ENCODE measurements around the gene RPS6KA3. TPM values are rescaled to one million over a fixed set of nuclear protein-coding genes. Genes with fewer than 3 reads are reported as not detected.
"Not testable (repeated sequence)": the region's sequence is repeated elsewhere in the genome, so short reads cannot be mapped to it uniquely, and the experiment has no call there.

RPS6KA3 gene
- total RNA-seq, 1 experiment from 2014 or later, result 40.6 TPM

DNA sequence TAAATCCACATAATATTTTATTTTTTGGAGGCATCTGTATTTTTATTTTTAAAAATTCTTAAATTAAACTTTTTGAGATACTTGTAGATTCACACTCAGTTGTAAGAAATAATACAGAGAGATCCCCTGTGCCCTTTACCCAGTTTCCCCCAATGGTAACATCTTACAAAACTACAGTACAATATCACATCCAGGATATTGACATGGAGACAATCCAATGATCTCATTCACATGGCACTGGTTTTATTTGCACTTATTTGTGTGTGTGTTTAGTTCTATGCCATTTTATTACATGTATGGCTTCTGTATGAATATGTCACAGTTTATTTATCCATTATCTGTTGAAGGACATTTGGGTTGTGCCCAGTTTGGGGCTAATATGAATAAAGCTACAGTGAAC is 89.6 kb downstream of the RPS6KA3 start:
- in situ Hi-C loops (cut with HindIII; ENCODE audit: low pct_unique_long_range_greater_than_20kb, low sequenced_read_pairs), result no loop called here
- DNase-seq (ENCODE audit: low read depth), result no peak

DNA sequence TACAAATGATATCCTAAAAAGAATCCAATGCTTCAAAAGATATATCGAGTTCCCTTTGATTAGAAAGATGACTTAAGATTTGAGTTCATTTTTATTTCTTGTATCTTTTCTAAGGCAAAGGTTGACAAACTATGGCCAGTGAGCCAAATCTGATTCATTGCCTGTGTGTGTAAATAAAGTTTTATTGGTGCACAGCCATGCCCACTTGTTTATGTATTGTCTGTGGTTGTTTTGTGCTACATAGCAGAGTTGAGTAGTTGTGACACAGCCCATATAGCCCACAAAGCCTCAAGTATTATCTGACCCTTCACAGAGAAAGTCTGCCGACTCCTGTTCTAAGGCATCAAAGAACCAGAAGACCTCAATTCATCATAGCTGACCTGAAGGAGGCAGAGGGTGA is 92.9 kb downstream of the RPS6KA3 start:
- in situ Hi-C loops (cut with HindIII; ENCODE audit: low pct_unique_long_range_greater_than_20kb, low sequenced_read_pairs), result no loop called here

GRCh38 chrX:20173313-20173712 is 93.4 kb downstream of the RPS6KA3 start:
- DNase-seq (ENCODE audit: low read depth), result no peak

More for the DNA sequence above, 92.9 kb downstream of the RPS6KA3 start:
- no peak for DNase-seq (ENCODE audit: low read depth)

GRCh38 chrX:20171887-20172286 is 94.8 kb downstream of the RPS6KA3 start:
- DNase-seq (ENCODE audit: low read depth), result no peak
- in situ Hi-C loops (cut with HindIII; ENCODE audit: low pct_unique_long_range_greater_than_20kb, low sequenced_read_pairs), result no loop called here

More at GRCh38 chrX:20173313-20173712, 93.4 kb downstream of the RPS6KA3 start:
- in situ Hi-C loops (cut with HindIII; ENCODE audit: low pct_unique_long_range_greater_than_20kb, low sequenced_read_pairs), result no loop called here

DNA sequence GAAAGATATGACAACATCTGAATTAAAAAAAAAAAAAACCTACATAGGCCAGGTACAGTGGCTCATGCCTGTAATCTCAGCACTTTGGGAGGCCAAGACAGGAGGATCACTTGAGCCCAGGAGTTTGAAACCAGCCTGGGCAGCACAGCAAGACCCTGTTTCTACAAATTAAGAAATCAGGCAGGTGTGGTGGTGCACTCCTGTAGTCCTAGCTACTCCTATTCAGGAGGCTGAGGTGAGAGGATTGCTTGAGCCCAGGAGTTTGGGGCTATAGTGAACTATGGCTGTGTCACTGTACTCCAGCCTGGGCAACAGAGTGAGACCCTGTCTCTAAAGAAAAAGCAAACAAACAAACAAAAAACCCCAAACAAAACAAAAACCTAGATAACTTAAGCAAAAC is 104.2 kb downstream of the RPS6KA3 start:
- DNase-seq (ENCODE audit: low read depth); in situ Hi-C loops (cut with HindIII; ENCODE audit: low pct_unique_long_range_greater_than_20kb, low sequenced_read_pairs): not testable (repeated sequence)

DNA sequence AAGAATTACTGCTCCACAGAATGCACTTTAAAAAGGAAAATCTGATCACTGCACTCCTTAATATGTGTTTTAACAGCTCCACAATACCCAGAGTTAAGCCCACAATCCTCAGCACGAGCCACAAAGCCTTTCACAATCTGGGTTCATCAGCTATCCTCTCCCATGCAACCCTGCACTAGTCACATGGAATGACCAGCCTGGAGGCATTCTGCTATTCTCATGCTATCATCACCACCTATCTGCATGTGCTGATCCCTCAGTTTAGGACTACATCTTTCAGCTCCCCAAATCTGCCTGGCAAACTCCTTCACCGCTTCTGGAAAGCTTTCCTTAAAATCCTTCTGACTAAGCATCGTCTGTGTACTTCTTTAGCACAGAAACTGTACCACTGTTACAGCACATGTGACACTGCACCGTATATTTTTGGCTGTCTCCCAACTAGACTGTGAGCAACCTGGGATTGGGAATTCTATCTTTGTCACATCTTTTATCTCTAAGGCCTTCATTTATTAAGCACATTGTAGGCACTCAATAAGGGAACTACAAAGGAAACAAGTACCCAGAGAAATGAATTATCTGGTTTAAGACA is 106.8 kb downstream of the RPS6KA3 start:
- in situ Hi-C loops (cut with HindIII; ENCODE audit: low pct_unique_long_range_greater_than_20kb, low sequenced_read_pairs), result no loop called here
- no peak for DNase-seq (ENCODE audit: low read depth)

DNA sequence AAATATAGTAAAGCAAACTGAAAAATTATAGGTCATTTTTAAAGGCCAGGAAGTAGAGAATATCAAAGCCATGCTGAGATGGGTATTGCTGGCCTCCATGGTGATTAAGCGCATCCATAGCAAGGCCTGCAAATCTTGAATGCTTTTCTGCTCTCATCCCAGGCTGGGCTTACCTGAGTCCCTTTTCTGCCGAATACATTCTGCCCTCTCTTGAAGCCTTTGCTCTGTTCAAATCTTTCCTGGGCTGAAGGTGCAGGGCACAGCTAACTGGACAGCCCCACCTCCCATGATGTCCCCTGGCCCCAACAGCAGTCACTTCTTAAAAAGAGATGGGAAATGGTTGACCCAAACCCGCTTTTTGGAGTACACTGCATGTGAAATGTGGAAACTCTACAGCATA is 115.0 kb downstream of the RPS6KA3 start:
- in situ Hi-C loops (cut with HindIII; ENCODE audit: low pct_unique_long_range_greater_than_20kb, low sequenced_read_pairs), result no loop called here
- no peak for DNase-seq (ENCODE audit: low read depth)

DNA sequence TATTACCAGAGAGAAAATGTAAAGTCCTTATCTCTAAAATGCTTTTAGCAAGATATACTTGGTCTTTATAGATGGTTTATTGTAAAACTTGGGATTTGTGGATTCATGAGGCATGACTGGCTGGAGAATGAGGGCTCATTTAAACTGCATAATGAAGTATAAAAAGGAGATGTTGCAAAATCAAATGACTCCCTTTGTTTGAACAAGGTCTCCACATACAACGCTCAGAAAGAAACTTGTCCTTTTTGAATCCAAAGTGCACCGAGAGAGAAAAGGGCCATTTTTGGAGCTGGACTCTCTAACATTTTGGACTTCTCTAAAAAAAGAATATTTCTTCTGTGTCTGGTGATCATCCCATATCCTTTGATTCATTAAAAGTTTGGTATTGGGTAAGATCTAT is 117.4 kb downstream of the RPS6KA3 start:
- DNase-seq (ENCODE audit: low read depth), result no peak
- in situ Hi-C loops (cut with HindIII; ENCODE audit: low pct_unique_long_range_greater_than_20kb, low sequenced_read_pairs), result no loop called here

- DNase-seq (ENCODE audit: low read depth), result peak; percentile 15
- in situ Hi-C loops (cut with HindIII; ENCODE audit: low pct_unique_long_range_greater_than_20kb, low sequenced_read_pairs), result no loop called here
Observed at GRCh38 chrX:20147561-20147960, 119.1 kb downstream of the RPS6KA3 start.

DNA sequence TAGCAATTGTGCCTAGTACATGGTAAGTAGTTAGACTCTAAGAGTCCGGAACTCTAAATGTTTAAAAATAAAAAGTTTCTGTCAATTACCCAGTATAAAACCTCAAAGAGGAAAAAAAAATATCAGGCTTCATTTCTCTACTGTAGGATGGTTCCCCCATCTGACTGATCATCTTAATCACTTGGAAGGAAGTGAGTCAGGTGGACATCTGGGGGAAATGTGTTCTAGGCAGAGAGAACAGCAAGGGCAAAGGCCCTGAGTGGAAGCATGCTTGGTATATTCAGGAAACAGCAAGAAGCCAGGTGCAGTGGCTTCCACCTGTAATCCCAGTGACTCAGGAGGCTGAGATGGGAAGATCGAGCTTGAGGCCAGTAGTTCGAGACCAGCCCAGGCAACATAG is 122.2 kb downstream of the RPS6KA3 start:
- DNase-seq (ENCODE audit: low read depth), result no peak
- in situ Hi-C loops (cut with HindIII; ENCODE audit: low pct_unique_long_range_greater_than_20kb, low sequenced_read_pairs), result no loop called here

- DNase-seq (ENCODE audit: low read depth), result no peak
- in situ Hi-C loops (cut with HindIII; ENCODE audit: low pct_unique_long_range_greater_than_20kb, low sequenced_read_pairs), result no loop called here
Observed at GRCh38 chrX:20143561-20143960, 123.1 kb downstream of the RPS6KA3 start.

DNA sequence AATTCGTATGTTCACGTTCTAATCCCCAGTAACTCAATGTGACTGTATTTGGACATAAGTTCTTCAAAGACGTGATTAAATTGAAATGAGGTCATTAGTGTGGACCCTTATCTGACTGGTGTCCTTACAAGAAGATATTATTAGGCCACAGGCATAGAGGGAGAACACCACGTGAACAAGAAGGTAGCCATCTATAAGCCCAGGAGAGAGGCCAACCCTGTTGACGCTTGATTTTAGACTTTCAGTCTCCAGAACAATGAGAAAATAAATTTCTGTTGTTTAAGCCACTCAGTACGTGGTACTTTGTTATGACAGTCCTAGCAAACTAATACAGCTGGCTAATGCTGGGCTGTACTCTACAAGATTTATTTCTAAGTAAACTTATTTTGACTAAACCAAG is 123.6 kb downstream of the RPS6KA3 start:
- no peak for DNase-seq (ENCODE audit: low read depth)
- in situ Hi-C loops (cut with HindIII; ENCODE audit: low pct_unique_long_range_greater_than_20kb, low sequenced_read_pairs), result no loop called here

DNA sequence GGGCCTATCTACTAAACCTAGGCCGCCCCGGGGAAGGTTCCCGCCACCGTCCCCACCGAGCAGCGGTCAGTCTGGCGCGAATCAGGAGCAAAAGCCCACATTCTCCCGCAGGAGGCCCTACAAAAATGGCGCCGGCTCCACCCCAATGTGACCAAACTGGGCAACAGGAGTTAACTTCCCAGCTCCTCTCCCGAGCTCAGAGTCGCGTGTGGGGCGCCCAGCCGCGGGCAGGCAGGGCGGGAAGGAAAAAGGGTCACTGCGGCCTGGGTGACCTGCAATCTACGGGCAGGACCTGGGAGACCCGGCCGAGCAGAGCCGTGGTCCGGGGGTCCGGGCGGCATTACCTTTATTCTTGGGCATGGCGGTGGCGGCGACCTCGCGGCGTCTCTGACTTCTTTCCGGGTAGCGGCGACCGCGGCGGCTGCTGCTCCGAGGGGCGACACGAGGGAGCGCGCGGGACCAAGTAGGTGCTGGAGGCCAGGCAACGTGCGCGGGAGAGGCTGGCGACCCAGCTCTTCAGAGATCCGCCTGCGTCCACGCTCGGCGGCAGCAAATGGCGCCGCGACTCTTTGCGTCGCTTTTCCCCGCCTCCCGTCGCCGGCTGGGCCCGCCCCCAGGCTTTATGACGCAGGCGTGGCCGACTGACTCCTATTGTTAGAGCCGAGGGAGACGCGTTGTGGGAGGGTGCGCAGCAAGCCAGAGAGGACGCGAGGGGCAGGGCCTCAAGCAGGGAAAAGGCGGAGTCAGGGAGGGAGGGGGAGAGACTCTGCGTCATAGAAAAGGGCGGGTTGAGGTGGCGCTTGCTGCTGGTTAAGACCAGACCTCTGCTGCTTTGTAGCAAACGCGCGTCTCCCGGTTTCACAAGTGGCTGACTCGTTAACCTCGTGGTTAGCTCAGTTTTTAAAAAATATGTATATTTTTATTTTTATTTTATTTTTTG is 125.2 kb downstream of the RPS6KA3 start, which contains the start of gene EIF1AX:
Gene EIF1AX (minus strand): TSS at position 558 of the 940 bp plus-strand sequence. CDS start 198 bp downstream, at position 360.
- in situ Hi-C loops (cut with HindIII; ENCODE audit: low pct_unique_long_range_greater_than_20kb, low sequenced_read_pairs), result no loop called here
- DNase-seq (ENCODE audit: low read depth), result peak; percentile 98

GRCh38 chrX:20140420-20140819 is 126.3 kb downstream of the RPS6KA3 start:
- no peak for DNase-seq (ENCODE audit: low read depth)
- in situ Hi-C loops (cut with HindIII; ENCODE audit: low pct_unique_long_range_greater_than_20kb, low sequenced_read_pairs), result no loop called here

DNA sequence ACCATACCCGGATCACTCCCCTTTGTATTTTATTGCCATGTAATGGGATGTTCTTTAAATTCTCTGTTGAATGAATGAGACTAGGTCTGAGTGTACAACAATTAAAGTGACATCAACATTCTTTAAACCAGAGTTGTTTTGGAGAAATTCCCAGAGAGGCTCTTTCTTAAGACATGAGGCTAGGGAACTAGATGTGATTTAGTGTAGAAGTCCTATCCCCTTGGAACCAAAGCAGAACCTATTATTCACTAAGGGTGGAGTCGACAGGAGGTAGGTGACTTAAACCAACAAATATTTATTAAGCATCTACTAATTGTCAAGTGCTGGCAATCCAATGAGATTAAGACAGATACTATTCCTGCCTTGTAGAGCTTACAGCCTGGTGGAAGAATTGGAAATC is 126.7 kb downstream of the RPS6KA3 start:
- no peak for DNase-seq (ENCODE audit: low read depth)
- in situ Hi-C loops (cut with HindIII; ENCODE audit: low pct_unique_long_range_greater_than_20kb, low sequenced_read_pairs), result no loop called here

DNA sequence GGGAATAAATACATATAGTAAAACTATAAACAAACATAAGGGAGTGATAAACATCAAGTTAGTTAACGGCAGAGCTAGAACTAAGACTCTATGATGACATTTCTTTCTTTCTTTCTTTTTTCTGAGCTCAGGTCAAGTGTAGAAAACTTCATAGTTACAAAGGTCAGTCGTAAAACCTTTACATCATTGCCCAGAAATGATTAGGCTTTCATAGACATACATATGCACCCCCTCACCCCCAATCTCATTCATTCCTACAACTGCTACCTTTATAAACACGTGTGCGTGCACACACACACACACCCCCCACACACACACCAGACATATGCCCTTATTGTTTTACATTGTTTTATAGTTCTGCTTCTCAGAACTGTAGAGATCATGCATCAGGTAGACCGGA is 130.8 kb downstream of the RPS6KA3 start:
- no peak for DNase-seq (ENCODE audit: low read depth)
- in situ Hi-C loops (cut with HindIII; ENCODE audit: low pct_unique_long_range_greater_than_20kb, low sequenced_read_pairs), result no loop called here

DNA sequence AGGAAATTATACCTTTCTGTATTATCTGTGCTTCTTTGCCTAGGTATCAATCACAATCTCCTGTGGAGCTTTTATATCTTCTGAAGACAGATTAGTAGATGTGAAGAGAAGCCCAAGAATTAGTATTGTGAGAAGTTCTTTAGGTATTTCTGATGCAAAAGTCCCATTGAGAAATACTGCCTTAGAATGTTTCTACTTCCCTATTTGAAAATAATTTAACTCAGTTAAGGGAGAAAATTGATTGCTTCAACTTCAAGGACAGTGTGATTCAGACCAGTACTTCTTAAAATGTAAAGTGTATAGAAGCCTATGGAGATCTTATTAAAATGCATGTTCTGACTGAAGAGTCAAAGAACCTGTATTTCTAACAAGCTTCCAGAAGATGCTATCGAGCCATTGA is 134.0 kb downstream of the RPS6KA3 start:
- no peak for DNase-seq (ENCODE audit: low read depth)
- in situ Hi-C loops (cut with HindIII; ENCODE audit: low pct_unique_long_range_greater_than_20kb, low sequenced_read_pairs), result no loop called here

DNA sequence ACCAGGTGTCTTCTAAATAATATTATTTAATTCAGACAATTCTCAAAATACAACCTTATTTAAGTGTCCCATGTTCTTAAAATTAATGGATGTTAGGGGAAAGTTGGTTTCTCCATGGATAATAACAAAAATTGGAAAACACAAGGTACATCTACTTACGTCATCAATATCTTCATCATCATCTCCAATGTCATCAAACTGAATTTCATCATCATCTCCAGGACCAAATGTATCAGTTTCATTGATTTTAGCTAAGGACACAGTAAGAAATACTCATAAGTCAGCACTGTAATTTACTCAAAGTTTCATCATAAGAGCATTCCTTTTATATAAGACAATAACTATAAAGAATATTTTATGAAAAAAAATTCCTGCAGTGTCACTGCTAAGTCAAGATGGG is 136.4 kb downstream of the RPS6KA3 start:
- in situ Hi-C loops (cut with HindIII; ENCODE audit: low pct_unique_long_range_greater_than_20kb, low sequenced_read_pairs), result no loop called here
- DNase-seq (ENCODE audit: low read depth), result no peak

DNA sequence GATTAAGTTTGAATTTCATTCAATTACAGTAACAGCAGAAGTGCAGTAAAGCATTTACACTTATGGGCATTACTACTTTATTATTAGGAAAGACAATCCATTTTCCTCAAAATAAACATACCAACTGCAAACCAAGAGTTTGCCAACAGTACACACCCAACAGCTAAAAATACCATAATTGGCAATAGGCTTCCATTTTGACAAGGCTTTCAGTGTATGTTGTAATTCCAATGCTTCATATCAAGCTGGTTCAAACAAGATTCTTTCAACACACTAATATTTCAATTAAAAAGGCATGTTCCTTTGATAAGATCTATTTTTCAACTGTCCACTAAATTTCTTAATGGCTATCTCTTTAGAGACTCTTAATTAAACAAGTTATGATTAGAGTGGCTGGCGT is 137.2 kb downstream of the RPS6KA3 start:
- in situ Hi-C loops (cut with HindIII; ENCODE audit: low pct_unique_long_range_greater_than_20kb, low sequenced_read_pairs), result no loop called here
- DNase-seq (ENCODE audit: low read depth), result no peak

Measured in Caki2 (cell line).